GM12872 (cell line): Measurements from ENCODE around the gene TBC1D22A.

ENCODE experiments used
- CTCF ChIP-seq: IDR thresholded peaks from 3 replicates; pipeline ENCODE4 v1.5.1; 2011; ENCODE audit warnings: low read depth, mild to moderate bottlenecking, low read length, moderate library complexity; ENCODE audit not compliant: insufficient read depth

Gene TBC1D22A

GRCh38 chr22:47063071-47063509 lies 300.6 kb downstream of the TBC1D22A start:
- TF ChIP-seq CTCF: no peak

DNA sequence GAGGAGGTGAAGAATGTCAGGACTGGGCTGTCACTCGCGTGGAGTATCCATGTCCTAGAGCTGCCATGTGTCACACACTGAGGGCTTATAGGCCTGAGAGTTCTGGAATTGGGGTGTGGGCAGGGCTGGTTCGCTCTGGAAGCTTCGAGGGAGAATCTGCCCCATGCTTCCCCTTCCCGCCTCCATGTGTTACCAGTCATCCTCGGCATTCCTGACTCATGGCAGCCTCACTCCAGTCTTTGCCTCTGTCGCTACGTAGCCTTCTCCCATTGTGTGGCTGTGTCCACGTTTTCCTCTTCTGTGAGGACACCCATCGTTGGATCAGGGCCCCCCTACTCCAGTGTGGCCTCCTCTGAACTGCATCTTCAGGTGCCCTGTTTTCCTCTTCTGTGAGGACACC lies 301.2 kb downstream of the TBC1D22A start:
- TF ChIP-seq CTCF: no peak

GRCh38 chr22:47064016-47064415 lies 301.6 kb downstream of the TBC1D22A start:
- TF ChIP-seq CTCF: no peak

DNA sequence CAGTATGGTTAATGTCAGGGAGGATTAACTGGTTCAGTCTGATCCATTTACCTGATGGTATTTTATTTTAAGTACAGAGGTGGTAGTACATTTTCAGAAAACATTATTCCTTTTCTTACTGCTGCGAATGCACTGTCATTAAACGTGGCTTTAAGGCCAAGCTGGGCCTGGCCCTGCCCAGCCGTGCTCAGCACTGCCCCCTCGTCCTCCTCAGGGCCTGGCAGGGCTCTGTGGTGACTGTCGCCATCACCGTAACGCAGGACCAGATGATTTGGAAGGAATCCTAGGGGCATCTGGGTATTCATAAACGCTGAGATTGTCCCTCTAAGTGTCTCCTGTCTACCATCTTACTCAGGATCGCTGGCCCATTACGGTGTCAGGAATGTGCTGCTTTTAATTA lies 302.0 kb downstream of the TBC1D22A start:
- TF ChIP-seq CTCF: no peak

- TF ChIP-seq CTCF: no peak
Measured at GRCh38 chr22:47065756-47066615, 303.5 kb downstream of the TBC1D22A start.

DNA sequence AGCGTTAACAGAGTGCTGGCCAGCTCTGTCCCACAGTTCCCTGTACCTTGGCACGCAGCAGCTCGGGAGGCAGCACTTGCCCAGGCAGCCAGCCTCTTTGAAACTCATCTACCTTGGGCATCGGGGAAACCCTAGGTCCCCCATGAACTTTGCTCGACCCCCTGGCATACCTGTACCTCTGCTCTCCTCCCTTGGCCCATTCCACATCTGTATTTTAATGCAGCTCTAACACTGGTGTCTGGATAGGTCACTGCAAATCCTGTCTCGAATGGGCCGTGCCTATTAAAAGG lies 304.1 kb downstream of the TBC1D22A start:
- TF ChIP-seq CTCF: no peak

DNA sequence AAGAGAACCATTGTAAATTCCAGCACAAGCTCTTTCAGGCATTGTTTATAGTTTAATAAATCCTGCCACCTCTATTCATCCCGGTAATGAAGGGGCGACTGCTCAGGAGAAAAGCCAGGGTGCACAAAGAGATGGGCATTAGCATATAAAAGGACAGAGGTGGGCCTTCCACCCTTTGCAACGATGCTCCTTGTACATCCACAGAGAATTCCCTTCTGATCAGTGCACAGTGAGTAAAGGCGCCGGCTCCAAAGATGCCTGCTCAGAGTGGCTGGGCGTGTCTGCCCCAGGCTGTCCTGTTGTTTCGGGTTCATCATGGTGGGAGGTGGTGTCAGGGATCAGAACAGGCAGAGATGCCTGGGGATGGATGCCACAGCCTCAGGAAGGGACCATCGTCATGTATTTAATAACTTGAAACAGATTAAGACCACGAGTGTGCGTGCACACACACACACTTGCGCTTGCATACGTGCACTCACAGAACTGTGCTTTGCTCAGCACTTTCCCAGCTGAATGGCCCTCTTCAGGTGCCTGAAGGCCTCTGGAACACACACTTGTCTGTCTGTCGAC lies 305.0 kb downstream of the TBC1D22A start:
- TF ChIP-seq CTCF: no peak
